VCaP (cell line): ENCODE data around the gene OAT.

Experiments
- H3K27ac ChIP-seq: fragments of 450-650 bp; 2 replicates; pipeline ENCODE4 v1.5.1; 2017
- CTCF ChIP-seq: fragments of 450-650 bp; conservative IDR thresholded peaks from 2 replicates; pipeline ENCODE4 v1.5.1; 2017; ENCODE audit warnings: mild to moderate bottlenecking, moderate library complexity

The OAT gene

GRCh38 chr10:124367936-124368335, 50.8 kb downstream of the OAT start:
- no peak overlapping the region for H3K27ac ChIP-seq
- TF ChIP-seq CTCF: no peak

GRCh38 chr10:124367414-124367813, 51.3 kb downstream of the OAT start:
- TF ChIP-seq CTCF: no peak
- H3K27ac ChIP-seq: no peak overlapping the region

- H3K27ac ChIP-seq: no peak overlapping the region
- TF ChIP-seq CTCF: no peak
Measured at GRCh38 chr10:124366825-124367224, 51.9 kb downstream of the OAT start.

GRCh38 chr10:124366343-124366742, 52.4 kb downstream of the OAT start:
- TF ChIP-seq CTCF: no peak
- H3K27ac ChIP-seq: no peak overlapping the region

GRCh38 chr10:124364674-124365073, 54.0 kb downstream of the OAT start:
- TF ChIP-seq CTCF: no peak

GRCh38 chr10:124362568-124362967, 56.2 kb downstream of the OAT start:
- TF ChIP-seq CTCF: no peak
- H3K27ac ChIP-seq: no peak overlapping the region

More at GRCh38 chr10:124364674-124365073, 54.0 kb downstream of the OAT start:
- no peak overlapping the region for H3K27ac ChIP-seq

GRCh38 chr10:124359336-124359832, 59.3 kb downstream of the OAT start:
- TF ChIP-seq CTCF: no peak
- H3K27ac ChIP-seq: no peak overlapping the region

GRCh38 chr10:124357561-124357885, 61.2 kb downstream of the OAT start:
- no peak overlapping the region for H3K27ac ChIP-seq
- TF ChIP-seq CTCF: no peak
